Mucosa of rectum (tissue), 2 donors: Measurements from ENCODE around the gene MDM1.

Experiments
- H3K27ac ChIP-seq, 2 donors: one replicate each; pipeline ENCODE4 v1.7.0; 2013; ENCODE audit warnings: inconsistent platforms in 2 of 2, low read depth in 2 of 2, low read length in 2 of 2
- H3K27me3 ChIP-seq, 2 donors: one replicate each; pipeline ENCODE4 v1.7.0; 2013; ENCODE audit warnings: low read length in 2 of 2; ENCODE audit not compliant: control insufficient read depth in 2 of 2, insufficient read depth in 2 of 2
- H3K36me3 ChIP-seq, 2 donors: one replicate each; pipeline ENCODE4 v1.7.0; 2013; ENCODE audit warnings: low read length in 2 of 2; ENCODE audit not compliant: control insufficient read depth in 2 of 2, insufficient read depth in 2 of 2
- H3K4me1 ChIP-seq, 2 donors: one replicate each; pipeline ENCODE4 v1.7.0; 2013; ENCODE audit warnings: low read length in 2 of 2, mild to moderate bottlenecking in 1 of 2; ENCODE audit not compliant: control insufficient read depth in 2 of 2, insufficient read depth in 2 of 2
- H3K4me3 ChIP-seq, 2 donors: one replicate each; pipeline ENCODE4 v1.7.0; 2013; ENCODE audit warnings: low read length in 2 of 2
- H3K9ac ChIP-seq, 2 donors: one replicate each; pipeline ENCODE4 v1.7.0; 2013; ENCODE audit warnings: low read length in 2 of 2, low read depth in 1 of 2, mild to moderate bottlenecking in 1 of 2
- H3K9me3 ChIP-seq, 2 donors: one replicate each; pipeline ENCODE4 v1.7.0; 2013; ENCODE audit warnings: low read length in 2 of 2; ENCODE audit not compliant: control insufficient read depth in 2 of 2
- donor health status: healthy.
- donor health status: Normal muscosa, but diverticular disease.

Gene MDM1

DNA sequence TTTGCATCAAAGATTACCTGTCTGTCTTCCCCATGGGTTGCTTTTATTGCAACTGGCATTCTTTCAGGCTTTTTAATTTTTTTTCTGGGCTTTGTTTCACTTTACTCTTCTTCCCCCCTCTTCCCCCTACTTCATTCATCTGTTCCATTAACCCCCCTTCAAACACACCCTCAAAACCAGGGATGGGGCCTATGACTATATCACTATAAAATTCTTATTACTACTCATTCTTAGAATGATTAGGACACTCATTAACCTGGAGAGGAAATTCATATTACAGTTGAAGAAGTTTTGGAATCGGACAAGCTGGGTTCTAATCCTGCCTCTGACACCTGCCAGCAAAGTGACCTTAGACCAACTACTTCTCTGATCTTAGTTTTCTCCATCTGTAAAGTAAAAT lies 24.8 kb upstream of the MDM1 start:
- H3K27ac ChIP-seq, result no peak overlapping the region
- H3K27me3 ChIP-seq, result no peaks in the 10 kb centered on the region
- H3K9me3 ChIP-seq, result no peaks in the 10 kb centered on the region
- H3K9ac ChIP-seq, result no peak overlapping the region
- H3K4me3 ChIP-seq, result no peak overlapping the region
- H3K36me3 ChIP-seq, result no peaks in the 10 kb centered on the region
- peaks cover 0 to 4% of the 10 kb centered on the region in 2 donors for H3K4me1 ChIP-seq

DNA sequence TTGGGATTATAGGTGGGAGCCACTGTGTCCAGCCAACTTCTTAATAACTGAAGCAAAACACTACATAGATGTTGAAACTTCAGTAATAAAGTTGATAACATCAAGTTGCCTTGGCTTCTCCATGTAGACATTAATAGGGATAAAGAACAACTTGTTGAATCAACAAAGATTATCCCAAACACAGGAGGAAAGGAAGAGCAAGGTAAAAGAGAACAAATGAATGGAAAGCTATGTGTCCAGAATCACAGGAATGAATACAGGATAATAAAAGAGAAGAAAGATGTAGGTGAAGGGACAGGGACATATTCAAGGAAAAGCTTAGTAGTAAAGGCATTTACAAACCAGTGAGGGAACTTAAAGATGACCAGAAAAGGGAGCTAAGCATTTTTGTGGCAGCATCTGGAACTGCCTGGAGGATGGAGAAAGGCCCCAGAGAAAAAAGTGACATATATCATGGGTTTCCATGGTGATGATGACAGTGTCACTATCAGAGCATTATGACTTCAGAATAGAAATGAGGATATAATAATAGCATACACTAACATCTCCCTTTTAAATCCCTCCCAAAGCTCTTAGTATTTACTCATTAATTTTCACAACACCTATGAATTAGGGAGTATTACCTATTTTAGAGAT lies 24.0 kb upstream of the MDM1 start:
- H3K27me3 ChIP-seq, result no peaks in the 10 kb centered on the region
- H3K9ac ChIP-seq, result no peak overlapping the region
- no peak overlapping the region for H3K27ac ChIP-seq
- no peaks in the 10 kb centered on the region for H3K36me3 ChIP-seq
- no peak overlapping the region for H3K4me3 ChIP-seq
- H3K4me1 ChIP-seq, result peaks cover 0 to 4% of the 10 kb centered on the region in 2 donors
- H3K9me3 ChIP-seq, result no peaks in the 10 kb centered on the region

DNA sequence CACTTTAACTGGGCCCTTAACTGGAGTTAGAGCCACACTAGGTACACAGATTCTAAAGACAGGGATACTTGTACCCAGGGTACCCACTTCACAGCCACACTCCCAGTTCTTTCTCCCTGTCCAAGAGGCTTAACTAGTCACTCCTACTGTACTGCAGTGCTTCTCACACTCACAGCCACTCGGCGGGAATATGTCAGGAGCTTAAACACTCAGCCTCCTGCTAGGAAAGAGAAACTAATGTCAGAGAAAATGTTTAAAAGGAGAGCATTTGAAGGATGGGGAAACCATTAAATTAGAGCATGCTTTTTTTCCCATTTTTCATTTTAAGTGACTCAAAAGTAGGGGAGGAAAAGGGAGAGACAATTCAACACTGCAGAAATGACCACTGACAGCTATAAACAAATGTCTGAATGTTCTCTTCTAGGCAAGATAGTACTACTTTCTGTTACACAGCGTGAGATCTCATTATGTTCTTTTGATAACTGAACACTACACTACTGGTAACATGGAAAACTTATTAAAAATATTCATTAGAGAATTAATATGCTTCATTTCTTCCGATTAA lies 22.9 kb upstream of the MDM1 start:
- H3K36me3 ChIP-seq, result no peaks in the 10 kb centered on the region
- peaks cover 0 to 4% of the 10 kb centered on the region in 2 donors for H3K4me1 ChIP-seq
- H3K4me3 ChIP-seq, result no peak overlapping the region
- H3K27ac ChIP-seq, result no peak overlapping the region
- H3K9me3 ChIP-seq, result no peaks in the 10 kb centered on the region
- no peaks in the 10 kb centered on the region for H3K27me3 ChIP-seq
- H3K9ac ChIP-seq, result no peak overlapping the region

DNA sequence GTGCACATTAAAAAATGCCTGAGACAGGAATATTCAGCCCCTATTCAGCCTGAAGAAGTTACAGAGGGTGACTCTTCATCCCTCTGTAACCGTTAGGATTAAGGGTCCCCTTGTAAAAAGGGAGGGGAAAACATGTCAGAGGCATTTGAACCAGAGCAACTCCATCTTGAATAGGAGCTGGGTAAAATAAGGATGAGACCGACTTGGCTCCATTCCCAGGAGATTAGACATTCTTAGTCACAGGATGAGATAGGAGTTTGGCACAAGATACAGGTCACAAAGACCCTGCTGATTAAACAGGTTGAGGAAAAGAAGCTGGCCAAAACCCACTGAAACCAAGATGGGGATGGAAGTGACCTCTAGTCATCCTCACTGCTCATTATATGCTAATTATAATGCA lies 19.9 kb upstream of the MDM1 start:
- Histone ChIP-seq H3K27ac (no peak overlapping the region), H3K9me3 (no peaks in the 10 kb centered on the region), H3K27me3 (no peaks in the 10 kb centered on the region), H3K9ac (no peak overlapping the region), H3K4me1 (no peaks in the 10 kb centered on the region), H3K36me3 (no peaks in the 10 kb centered on the region), H3K4me3 (no peak overlapping the region)

DNA sequence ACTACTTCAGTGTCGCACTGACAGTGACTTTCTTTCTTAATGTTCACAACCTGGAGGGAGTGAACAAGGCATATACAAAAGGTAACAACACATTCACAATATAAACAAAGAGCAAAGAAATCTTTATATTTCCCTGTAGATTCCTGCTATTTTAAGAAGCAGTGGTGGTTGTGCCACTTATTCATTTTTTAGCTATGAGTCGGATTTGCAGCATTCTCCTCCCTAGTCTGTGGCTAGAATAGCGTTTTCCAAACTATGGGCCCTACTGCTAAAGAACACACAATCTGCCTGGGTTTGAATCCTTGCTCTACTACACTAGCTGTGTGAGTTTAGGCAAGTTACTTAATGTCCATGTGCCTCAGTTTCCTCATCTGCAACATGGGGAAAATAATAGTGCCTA lies 18.6 kb upstream of the MDM1 start:
- no peak overlapping the region for H3K9ac ChIP-seq
- H3K27me3 ChIP-seq, result no peaks in the 10 kb centered on the region
- H3K36me3 ChIP-seq, result no peaks in the 10 kb centered on the region
- no peak overlapping the region for H3K27ac ChIP-seq
- no peaks in the 10 kb centered on the region for H3K4me1 ChIP-seq
- no peak overlapping the region for H3K4me3 ChIP-seq
- no peaks in the 10 kb centered on the region for H3K9me3 ChIP-seq

DNA sequence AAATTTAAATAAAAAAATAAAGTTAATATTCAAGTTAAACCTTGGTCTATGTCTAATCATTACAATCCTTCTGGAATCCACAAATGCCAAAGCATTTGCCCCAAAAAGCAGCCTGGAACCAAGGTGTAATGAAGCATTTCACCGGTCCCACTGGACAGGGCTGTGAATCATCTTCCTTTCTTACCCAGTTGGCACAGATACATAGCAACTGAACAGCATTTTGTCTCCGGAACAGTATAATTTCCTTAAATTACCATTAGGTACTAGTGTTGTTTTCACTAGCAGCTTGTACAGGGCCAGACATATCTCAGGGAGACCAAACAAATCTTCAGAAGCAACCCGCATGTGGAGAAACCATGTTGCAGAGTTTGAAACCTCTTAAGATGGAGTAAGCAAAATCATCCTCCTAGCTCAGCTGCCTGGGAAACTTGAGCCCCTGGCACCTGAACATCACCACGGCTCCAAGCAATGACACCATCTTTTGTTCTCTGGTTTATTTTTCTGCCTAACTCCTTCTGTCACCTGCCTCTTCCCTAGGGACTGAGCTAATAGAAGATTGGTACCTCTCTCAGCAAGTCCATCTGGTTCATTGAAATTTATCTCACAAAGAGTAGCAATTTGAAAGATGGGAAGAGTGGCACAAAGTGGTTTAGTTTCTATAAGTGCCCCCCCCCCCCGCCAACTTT lies 17.9 kb upstream of the MDM1 start:
- no peaks in the 10 kb centered on the region for H3K4me1 ChIP-seq
- no peaks in the 10 kb centered on the region for H3K36me3 ChIP-seq
- H3K27me3 ChIP-seq, result no peaks in the 10 kb centered on the region
- no peak overlapping the region for H3K4me3 ChIP-seq
- no peaks in the 10 kb centered on the region for H3K9me3 ChIP-seq
- no peak overlapping the region for H3K27ac ChIP-seq
- H3K9ac ChIP-seq, result no peak overlapping the region

DNA sequence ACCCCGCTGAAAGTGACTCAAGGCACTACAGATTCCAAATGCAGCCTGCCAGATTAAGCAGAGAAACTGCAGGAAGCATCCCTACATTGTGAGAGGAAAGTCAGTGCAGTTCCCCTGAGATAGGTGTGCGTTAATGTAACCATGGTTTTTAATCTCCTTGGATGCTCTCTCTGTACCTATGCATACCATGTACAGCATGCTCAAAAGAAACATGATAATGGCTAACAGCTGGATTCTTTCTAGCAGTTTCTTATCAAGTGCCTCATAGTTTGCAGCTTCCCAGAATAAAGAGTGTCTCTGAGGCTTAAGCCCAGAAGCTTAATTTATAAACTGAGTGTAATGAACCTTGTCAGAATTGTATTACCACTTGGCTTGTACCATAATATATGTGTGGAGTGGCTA lies 17.1 kb upstream of the MDM1 start:
- no peaks in the 10 kb centered on the region for H3K9me3 ChIP-seq
- H3K27ac ChIP-seq, result no peak overlapping the region
- no peak overlapping the region for H3K4me3 ChIP-seq
- H3K27me3 ChIP-seq, result no peaks in the 10 kb centered on the region
- H3K9ac ChIP-seq, result no peak overlapping the region
- no peaks in the 10 kb centered on the region for H3K4me1 ChIP-seq
- no peaks in the 10 kb centered on the region for H3K36me3 ChIP-seq

DNA sequence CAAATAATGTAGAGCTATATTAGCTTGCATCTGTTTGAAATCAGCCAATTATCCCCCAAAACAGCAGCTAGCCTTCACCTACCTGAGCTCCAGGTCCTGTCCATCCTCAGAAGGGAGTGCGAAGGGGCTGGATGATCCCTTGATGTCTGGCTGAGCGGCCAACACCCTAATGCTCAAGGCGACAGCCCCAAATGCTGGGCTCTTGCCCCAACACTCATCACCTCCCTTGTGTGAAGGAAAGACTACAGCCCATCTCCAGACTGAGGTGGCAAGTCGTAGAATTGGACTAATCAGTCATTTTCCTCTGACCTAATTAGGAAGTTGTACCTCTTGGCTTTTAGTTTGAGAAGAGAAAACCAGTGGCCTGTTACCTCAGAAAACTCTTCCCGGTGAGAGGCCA lies 16.3 kb upstream of the MDM1 start:
- H3K36me3 ChIP-seq, result no peaks in the 10 kb centered on the region
- H3K9me3 ChIP-seq, result no peaks in the 10 kb centered on the region
- no peak overlapping the region for H3K27ac ChIP-seq
- no peaks in the 10 kb centered on the region for H3K27me3 ChIP-seq
- no peaks in the 10 kb centered on the region for H3K4me1 ChIP-seq
- H3K4me3 ChIP-seq, result no peak overlapping the region
- H3K9ac ChIP-seq, result no peak overlapping the region

DNA sequence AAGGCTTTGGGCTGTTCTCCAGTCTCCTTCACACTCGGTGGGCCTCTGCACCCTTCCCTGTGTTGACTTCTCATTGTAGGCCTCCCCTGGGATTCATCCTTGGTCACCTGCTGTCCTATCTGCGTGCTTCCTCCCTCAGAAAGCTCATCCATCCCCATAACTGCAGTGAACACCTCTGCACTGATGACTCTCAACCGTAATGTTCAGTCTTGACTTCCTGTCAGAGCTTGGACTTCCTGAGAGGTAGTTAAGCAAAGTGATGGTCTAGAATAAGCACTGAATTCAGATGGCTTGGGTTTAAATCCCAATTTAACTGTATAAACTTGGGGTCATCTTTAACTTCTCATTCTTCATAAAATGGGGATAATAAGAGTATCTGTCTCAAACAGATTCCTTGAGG lies 13.6 kb upstream of the MDM1 start:
- Histone ChIP-seq H3K4me3 (no peak overlapping the region), H3K4me1 (no peaks in the 10 kb centered on the region), H3K9ac (no peak overlapping the region), H3K27ac (no peak overlapping the region), H3K9me3 (no peaks in the 10 kb centered on the region), H3K27me3 (no peaks in the 10 kb centered on the region), H3K36me3 (no peaks in the 10 kb centered on the region)

DNA sequence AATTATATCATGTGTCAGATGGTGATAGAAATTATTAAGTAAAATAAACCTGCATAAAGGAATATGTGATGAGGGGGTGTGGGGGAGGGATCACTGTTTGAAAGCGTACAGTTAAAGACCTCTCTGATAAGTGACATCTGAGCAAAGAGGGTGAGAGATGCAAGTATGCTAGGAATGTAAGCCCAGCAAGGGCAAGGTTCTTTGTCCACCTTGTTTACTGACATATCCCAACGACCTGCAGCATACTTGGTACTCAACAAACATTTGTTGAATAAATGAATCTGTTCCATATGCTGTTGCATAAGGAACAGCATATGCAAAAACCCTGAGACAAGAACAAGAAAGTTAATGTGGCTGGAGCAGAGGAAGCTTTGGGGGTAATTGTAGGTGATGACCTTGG lies 12.0 kb upstream of the MDM1 start:
- Histone ChIP-seq H3K27ac (no peak overlapping the region), H3K27me3 (no peaks in the 10 kb centered on the region), H3K9ac (no peak overlapping the region), H3K4me3 (no peak overlapping the region), H3K9me3 (no peaks in the 10 kb centered on the region), H3K4me1 (no peaks in the 10 kb centered on the region), H3K36me3 (no peaks in the 10 kb centered on the region)
